H1 (cell line): ENCODE measurements around the gene ADRM1. TPM values are rescaled to one million over a fixed set of nuclear protein-coding genes. Genes with fewer than 3 reads are reported as not detected.

Experiments used
- CTCF ChIA-PET: fragments of 300-600 bp; sonication (Branson Sonifier 250); formaldehyde crosslinking; loops from one replicate; lab custom pipeline; 2021; ENCODE audit not compliant: partially characterized antibody; lab: Charles Lee
- POLR2A ChIA-PET: fragments of 300-600 bp; sonication (Branson Sonifier 250); formaldehyde crosslinking; loops from one replicate; lab custom pipeline; 2021; ENCODE audit warnings: inconsistent platforms; ENCODE audit not compliant: partially characterized antibody; lab: Charles Lee
- DNase-seq, 2 experiments: peaks; one replicate each; pipeline versions ENCODE4 v3.0.0 to v3.0.0-alpha.2; 2010 to 2022; ENCODE audit warnings: low spot score in 2 of 2, low read depth in 1 of 2, mixed read lengths in 1 of 2
- FAIRE-seq: peaks from 2 replicates; lab custom pipeline; 2011; peaks lifted over from hg19 to GRCh38; lab: Jason Lieb, UNC
- H2AFZ ChIP-seq: 2 replicates; pipeline ENCODE4 v1.8.1; 2012; ENCODE audit warnings: low read length, inconsistent platforms
- H2AK5ac ChIP-seq: 2 replicates; pipeline ENCODE4 v1.6.1; 2013; ENCODE audit warnings: low read depth, low read length
- H2BK120ac ChIP-seq: replicated peaks from 2 replicates; pipeline ENCODE3; 2013; ENCODE audit warnings: low read depth, low read length, inconsistent platforms
- H2BK12ac ChIP-seq: 2 replicates; pipeline ENCODE4 v1.6.1; 2013; ENCODE audit warnings: low read depth, low read length
- H2BK15ac ChIP-seq: 2 replicates; pipeline ENCODE4 v1.6.1; 2013; ENCODE audit warnings: low read length
- H2BK20ac ChIP-seq: 2 replicates; pipeline ENCODE4 v1.6.1; 2013; ENCODE audit warnings: low read length
- H2BK5ac ChIP-seq: 2 replicates; pipeline ENCODE4 v1.6.1; 2013; ENCODE audit warnings: low read depth, low read length
- H3K14ac ChIP-seq: 2 replicates; pipeline ENCODE4 v1.6.1; 2013; ENCODE audit warnings: inconsistent platforms; ENCODE audit not compliant: insufficient read length
- H3K18ac ChIP-seq: 2 replicates; pipeline ENCODE4 v1.6.1; 2013; ENCODE audit warnings: low read length; ENCODE audit errors: extremely low read depth
- H3K23ac ChIP-seq: 2 replicates; pipeline ENCODE4 v1.6.1; 2013; ENCODE audit warnings: inconsistent platforms; ENCODE audit not compliant: insufficient read length
- H3K23me2 ChIP-seq: 2 replicates; pipeline ENCODE4 v1.6.1; 2013; ENCODE audit warnings: low read depth, low read length
- H3K27ac ChIP-seq: 2 replicates; pipeline ENCODE4 v1.6.1; 2011; ENCODE audit warnings: low read depth, low read length, inconsistent platforms
- H3K27me3 ChIP-seq, 4 experiments: replicated peaks in 1 of 4; 1 replicate in 1 of 4; 2 replicates in 3 of 4; pipeline versions ENCODE4 v1.6.1 to v1.8.1; 2011 to 2013; ENCODE audit warnings: low read length in 3 of 4, mild to moderate bottlenecking in 3 of 4, inconsistent platforms in 2 of 4, mixed read lengths in 2 of 4, moderate library complexity in 1 of 4; ENCODE audit not compliant: control insufficient read depth in 3 of 4, insufficient read depth in 3 of 4; ENCODE audit errors: extremely low read depth in 1 of 4
- H3K36me3 ChIP-seq, 4 experiments: 2 replicates each; pipeline versions ENCODE4 v1.6.1 to v1.8.1; 2011 to 2013; ENCODE audit warnings: mild to moderate bottlenecking in 4 of 4, low read length in 3 of 4, moderate library complexity in 2 of 4, control low read depth in 1 of 4, inconsistent platforms in 1 of 4; ENCODE audit not compliant: insufficient read depth in 4 of 4, control insufficient read depth in 2 of 4
- H3K4ac ChIP-seq: replicated peaks from 2 replicates; pipeline ENCODE3; 2013; ENCODE audit warnings: low read length, low read depth, mixed read lengths, inconsistent platforms; ENCODE audit not compliant: insufficient read length
- H3K4me1 ChIP-seq, 4 experiments: replicated peaks in 1 of 4; 1 replicate in 1 of 4; 2 replicates in 3 of 4; pipeline versions ENCODE4 v1.6.1 to v1.8.1; 2011 to 2013; ENCODE audit warnings: low read length in 3 of 4, inconsistent platforms in 2 of 4, mixed read lengths in 1 of 4; ENCODE audit not compliant: insufficient read depth in 4 of 4, control insufficient read depth in 3 of 4
- H3K4me2 ChIP-seq, 2 experiments: 2 replicates each; pipeline versions ENCODE4 v1.6.1 to v1.8.1; 2011 to 2013; ENCODE audit warnings: low read depth in 2 of 2, low read length in 2 of 2, control low read depth in 1 of 2, inconsistent platforms in 1 of 2, mild to moderate bottlenecking in 1 of 2; ENCODE audit not compliant: insufficient read depth in 1 of 2
- H3K4me3 ChIP-seq, 4 experiments: fragments of 200-600, 300-600 bp in 1 of 4; sonication (generic), shearing (Covaris generic), sonication (Bioruptor Twin) in 1 of 4; 2 replicates each; pipeline versions ENCODE4 v1.5.1 to v1.8.1; 2011 to 2016; ENCODE audit warnings: low read length in 4 of 4, low read depth in 3 of 4, control low read depth in 2 of 4, inconsistent platforms in 2 of 4, mild to moderate bottlenecking in 2 of 4, mixed read lengths in 1 of 4, moderate library complexity in 1 of 4; ENCODE audit not compliant: insufficient read depth in 2 of 4; ENCODE audit errors: extremely low read depth in 1 of 4
- H3K56ac ChIP-seq: replicated peaks from 2 replicates; pipeline ENCODE3; 2013; ENCODE audit warnings: low read depth, mild to moderate bottlenecking, mixed read lengths, low read length, inconsistent platforms; ENCODE audit not compliant: insufficient read length
- H3K79me1 ChIP-seq: 2 replicates; pipeline ENCODE4 v1.6.1; 2013; ENCODE audit warnings: low read depth, low read length, control low read depth
- H3K79me2 ChIP-seq, 2 experiments: 2 replicates each; pipeline versions ENCODE4 v1.6.1 to v1.8.1; 2012 to 2013; ENCODE audit warnings: low read length in 2 of 2, mild to moderate bottlenecking in 2 of 2, inconsistent platforms in 1 of 2; ENCODE audit not compliant: insufficient read depth in 2 of 2, control insufficient read depth in 1 of 2
- H3K9ac ChIP-seq, 4 experiments: replicated peaks in 1 of 4; 1 replicate in 1 of 4; 2 replicates in 3 of 4; pipeline versions ENCODE4 v1.6.1 to v1.8.1; 2011 to 2013; ENCODE audit warnings: low read depth in 3 of 4, low read length in 3 of 4, control low read depth in 2 of 4, mild to moderate bottlenecking in 2 of 4, moderate library complexity in 2 of 4, inconsistent platforms in 1 of 4; ENCODE audit errors: extremely low read depth in 1 of 4
- H3K9me3 ChIP-seq, 2 experiments: 2 replicates each; pipeline versions ENCODE4 v1.6.1 to v1.8.1; 2012 to 2013; ENCODE audit warnings: mild to moderate bottlenecking in 2 of 2, moderate library complexity in 2 of 2, control low read depth in 1 of 2, inconsistent platforms in 1 of 2, low read depth in 1 of 2, low read length in 1 of 2, mixed read lengths in 1 of 2; ENCODE audit not compliant: insufficient read depth in 2 of 2
- H4K20me1 ChIP-seq, 2 experiments: replicated peaks in 1 of 2; 2 replicates each; pipeline versions ENCODE3 to v1.8.1; 2011 to 2013; ENCODE audit warnings: inconsistent platforms in 2 of 2, low read length in 2 of 2, mild to moderate bottlenecking in 1 of 2; ENCODE audit not compliant: insufficient read depth in 2 of 2, control insufficient read depth in 1 of 2
- H4K5ac ChIP-seq: 2 replicates; pipeline ENCODE4 v1.6.1; 2013; ENCODE audit warnings: low read length, low read depth, mixed read lengths, inconsistent platforms; ENCODE audit not compliant: insufficient read length
- H4K8ac ChIP-seq: 2 replicates; pipeline ENCODE4 v1.8.0; 2013; ENCODE audit warnings: mild to moderate bottlenecking, moderate library complexity, low read length, inconsistent platforms; ENCODE audit not compliant: insufficient read depth; ENCODE audit errors: extremely low read depth
- H4K91ac ChIP-seq: replicated peaks from 2 replicates; pipeline ENCODE3; 2013; ENCODE audit warnings: low read length, mixed read lengths, inconsistent platforms; ENCODE audit not compliant: insufficient read length
- BCL11A ChIP-seq, 2 experiments: IDR thresholded peaks; one replicate each; pipeline ENCODE4 v1.6.1; 2011; ENCODE audit warnings: low read depth in 2 of 2, low read length in 2 of 2, mild to moderate bottlenecking in 2 of 2
- CEBPB ChIP-seq: IDR thresholded peaks from 2 replicates; pipeline ENCODE4 v1.6.1; 2012; ENCODE audit warnings: low read depth, low read length
- FOSL1 ChIP-seq: IDR thresholded peaks from 2 replicates; pipeline ENCODE4 v1.6.1; 2011; ENCODE audit warnings: mild to moderate bottlenecking, low read depth, low read length, moderate library complexity; ENCODE audit not compliant: insufficient read depth
- JUN ChIP-seq: IDR thresholded peaks from 2 replicates; pipeline ENCODE4 v1.6.1; 2011; ENCODE audit warnings: low read depth, mild to moderate bottlenecking, improper control_type of control experiment, low read length
- KDM1A ChIP-seq: fragments of 200-600, 300-600 bp; sonication (generic); IDR thresholded peaks from 2 replicates; pipeline ENCODE4 v1.7.1; 2016; ENCODE audit warnings: mild to moderate bottlenecking, low read length, borderline replicate concordance
- MAFK ChIP-seq: IDR thresholded peaks from 2 replicates; pipeline ENCODE4 v1.6.1; 2012; ENCODE audit warnings: low read depth, mild to moderate bottlenecking, improper control_type of control experiment, low read length
- NANOG ChIP-seq: IDR thresholded peaks from 2 replicates; pipeline ENCODE4 v1.6.1; 2011; ENCODE audit warnings: low read length, low read depth, mild to moderate bottlenecking, inconsistent platforms; ENCODE audit not compliant: insufficient read depth, poor library complexity, severe bottlenecking
- PHF8 ChIP-seq: fragments of 200-600 bp; sonication (generic); conservative IDR thresholded peaks from 2 replicates; pipeline ENCODE4 v1.7.1; 2012; ENCODE audit warnings: low read depth, mild to moderate bottlenecking, inconsistent platforms, low read length, moderate library complexity
- RAD21 ChIP-seq, 2 experiments: IDR thresholded peaks in 1 of 2; conservative IDR thresholded peaks in 1 of 2; 2 replicates each; pipeline ENCODE4 v1.6.1; 2011; ENCODE audit warnings: low read depth in 2 of 2, low read length in 2 of 2, improper control_type of control experiment in 1 of 2, inconsistent platforms in 1 of 2, mild to moderate bottlenecking in 1 of 2, moderate library complexity in 1 of 2
- RXRA ChIP-seq: IDR thresholded peaks from 2 replicates; pipeline ENCODE4 v1.6.1; 2011; ENCODE audit warnings: low read depth, mild to moderate bottlenecking, low read length, moderate library complexity; ENCODE audit not compliant: insufficient read depth
- SP1 ChIP-seq: IDR thresholded peaks from 2 replicates; pipeline ENCODE4 v1.6.1; 2011; ENCODE audit warnings: low read depth, low read length
- WGBS, 2 experiments: shearing (Covaris generic) in 1 of 2; methylation state at CpG; one replicate each; pipeline versions ENCODE4 v1.1.6 to v1.1.7; 2013 to 2015; ENCODE audit warnings: low lambda C conversion rate in 2 of 2, mixed read lengths in 2 of 2, inconsistent platforms in 1 of 2, low coverage in 1 of 2, missing lambda C conversion rate in 1 of 2; ENCODE audit not compliant: insufficient replicate concordance in 2 of 2, insufficient coverage in 1 of 2, insufficient read length in 1 of 2; ENCODE audit errors: extremely low coverage in 1 of 2, missing lambda C conversion rate in 1 of 2; 5-methylcytosine and 5-hydroxymethylcytosine counted together
- polyA plus RNA-seq, 7 experiments: library from polyadenylated mRNA; depleted of rRNA in 3 of 7; stranded (reverse) in 5 of 7; unstranded in 2 of 7; fragments of >200 nt in 5 of 7; fragments of 200-250 nt in 2 of 7; gene quantifications; 1 replicate in 5 of 7; 2 replicates in 1 of 7; 4 replicates in 1 of 7; pipeline versions ENCODE4 v1.2.1 to v1.2.3, GENCODE V29; 2011 to 2013; ENCODE audit warnings: missing spikeins in 2 of 7, mixed read lengths in 2 of 7
- total RNA-seq: library from RNA; stranded (reverse); fragmentation: NEBNext Ultra II Directional; extraction: Animal tissue kit (Norgen Biotek cat#: 25700); gene quantifications from 2 replicates; pipeline ENCODE4 v1.2.1, GENCODE V29; 2021

Gene ADRM1
- total and polyA plus RNA-seq, 2 of the 8 experiments (the other 6 are each of a cell fraction or from before 2014, with no cell fraction given) = 126 to 214 TPM

DNA sequence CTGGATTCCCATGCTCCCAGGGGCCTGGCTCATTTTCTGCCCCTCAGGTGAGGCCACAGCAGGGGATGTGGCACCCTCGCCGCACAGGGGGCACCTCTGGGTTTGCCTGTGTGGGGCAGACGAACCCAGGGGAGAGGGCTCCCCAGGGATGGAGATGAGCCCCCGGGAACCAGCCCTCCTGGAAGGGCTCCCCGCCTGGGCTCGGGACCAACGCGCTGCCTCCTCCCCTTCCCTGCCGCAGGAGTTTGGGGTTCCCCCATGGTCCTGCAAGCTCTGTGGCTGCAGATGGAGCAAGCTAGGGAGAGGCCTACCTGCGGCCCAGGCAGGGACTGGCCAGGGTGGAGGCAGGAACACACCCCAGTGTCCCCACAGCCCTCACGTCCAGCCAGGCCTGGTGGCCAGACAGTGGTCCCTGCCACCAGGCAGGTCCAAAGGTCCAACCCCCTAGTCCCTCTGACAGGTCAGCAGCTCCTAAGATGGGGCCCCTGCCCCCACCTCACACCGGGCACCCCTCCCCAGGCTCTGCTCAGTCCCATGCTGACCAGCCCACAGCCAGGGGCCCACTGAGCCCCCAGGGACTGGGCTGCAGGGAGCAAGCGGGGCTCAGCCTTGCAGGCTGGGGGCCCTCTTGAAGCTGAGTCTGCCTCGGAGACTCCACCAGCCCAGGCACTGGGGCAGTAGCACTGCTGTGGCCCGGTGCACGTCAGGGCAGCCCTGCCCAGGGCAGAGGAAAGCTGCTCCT is 50.7 kb downstream of the ADRM1 start:
- Histone ChIP-seq H3K18ac (no peak overlapping the region; the same call in 1 of the 2 replicates), H3K9ac (no peak overlapping the region), H3K27me3 (no peaks in the 10 kb centered on the region), H3K56ac (no peak overlapping the region), H2AK5ac (no peak overlapping the region), H2BK5ac (peak overlapping the region; percentile 73; the same call in 1 of the 2 replicates), H4K20me1 (peaks cover 0 to 21% of the 10 kb centered on the region in 2 experiments), H3K4me2 (no peak overlapping the region)
- TF ChIP-seq FOSL1 (no peak), CEBPB (no peak), JUN (no peak), RAD21 (IDR thresholded peaks at IDR 0.05 in 1 of 2, conservative IDR thresholded peaks at IDR 0.05 in 1 of 2; ENCODE audit: low read depth in 2 of 2, low read length in 2 of 2) (no peak), BCL11A (IDR thresholded peaks at IDR 0.05; ENCODE audit: low read depth in 2 of 2, low read length in 2 of 2) (no peak), SP1 (no peak), KDM1A (no peak), NANOG (no peak), RXRA (no peak), PHF8 (no peak), MAFK (no peak)
- TF ChIP-seq, all 59 proteins: peak for 0
- Histone ChIP-seq H3K79me1 (peaks cover 27% of the 10 kb centered on the region), H3K36me3 (peaks cover 17 to 39% (median 30%) of the 10 kb centered on the region in 4 experiments; a peak in 6 of 8 replicates), H3K23me2 (no peaks in the 10 kb centered on the region; the same call in 1 of the 2 replicates), H3K79me2 (peaks cover 10 to 50% of the 10 kb centered on the region in 2 experiments; a peak in 3 of 4 replicates), H3K14ac (no peak overlapping the region), H2AFZ (no peak overlapping the region), H3K4ac (no peak overlapping the region), H4K5ac (no peak overlapping the region), H3K9me3 (peaks cover 0 to 3% of the 10 kb centered on the region in 2 experiments; a peak in 2 of 4 replicates), H2BK15ac (no peak overlapping the region), H2BK20ac (no peak overlapping the region), H4K8ac (peak overlapping the region; percentile 68; the same call in 1 of the 2 replicates), H3K4me1 (peaks cover 0 to 32% (median 23%) of the 10 kb centered on the region in 4 experiments; a peak in 6 of 7 replicates), H2BK12ac (no peak overlapping the region), H4K91ac (peak overlapping the region; percentile 15), H3K23ac (no peak overlapping the region), H3K27ac (no peak overlapping the region; the same call in 1 of the 2 replicates), H3K4me3 (no peak overlapping the region), H2BK120ac (no peak overlapping the region)
- CTCF ChIA-PET = interaction anchor here (0.7 to 1.7 kb wide), 4 partner anchors 12 to 389 kb away, joined by 3 to 4 read pairs (median 3); no protein-coding TSS in a partner anchor
- POLR2A ChIA-PET = interaction anchor here (0.6 to 12.3 kb wide), 7 partner anchors 11 to 48 kb away, joined by 3 to 114 read pairs (median 4); partner anchors contain the start of genes LAMA5 and RPS21
- DNase-seq (no peak), FAIRE-seq (no peak)
- 93% methylated on average over 14 of the region's 16 CpGs; no CpG with 5 or more reads in 1 of the 2 experiments for WGBS, 2 experiments
